GM12878 (cell line): ENCODE results near the gene SETMAR. TPM values are rescaled to one million over a fixed set of nuclear protein-coding genes. Genes with fewer than 3 reads are reported as not detected.

Experiments
- EGR1 ChIP-seq, 2 experiments: IDR thresholded peaks; 1 replicate in 1 of 2; 2 replicates in 1 of 2; pipeline ENCODE4 v1.6.1; 2011 to 2012; ENCODE audit warnings: low read depth in 2 of 2, low read length in 2 of 2, borderline replicate concordance in 1 of 2, mild to moderate bottlenecking in 1 of 2, moderate library complexity in 1 of 2
- EP300 ChIP-seq, 2 experiments: fragments of 150-350 bp in 1 of 2; IDR thresholded peaks; 2 replicates each; pipeline ENCODE4 v1.6.1; 2011 to 2012; ENCODE audit warnings: low read depth in 2 of 2, low read length in 2 of 2, borderline replicate concordance in 1 of 2, improper control_type of control experiment in 1 of 2, inconsistent platforms in 1 of 2; ENCODE audit not compliant: control insufficient read depth in 1 of 2
- HDAC2 ChIP-seq: fragments of 200-600 bp; sonication (generic); IDR thresholded peaks from 2 replicates; pipeline ENCODE4 v1.6.1; 2017
- KLF5 ChIP-seq: fragments of 450-650 bp; IDR thresholded peaks from 2 replicates; pipeline ENCODE4 v1.6.1; 2014; ENCODE audit warnings: mild to moderate bottlenecking; ENCODE audit not compliant: partially characterized antibody
- MYB ChIP-seq: fragments of 150-350 bp; IDR thresholded peaks from 2 replicates; pipeline ENCODE4 v1.6.1; 2014; ENCODE audit warnings: mild to moderate bottlenecking, low read depth, low read length, borderline replicate concordance
- NFYA ChIP-seq: IDR thresholded peaks from 2 replicates; pipeline ENCODE4 v1.6.1; 2011; ENCODE audit warnings: low read depth, mild to moderate bottlenecking, low read length, improper control_type of control experiment, borderline replicate concordance
- PAX8 ChIP-seq: fragments of 450-650 bp; IDR thresholded peaks from 2 replicates; pipeline ENCODE4 v1.6.1; 2017; ENCODE audit warnings: mild to moderate bottlenecking, moderate library complexity
- RCOR1 ChIP-seq: conservative IDR thresholded peaks from 2 replicates; pipeline ENCODE4 v1.6.1; 2012; ENCODE audit warnings: low read depth, low read length, improper control_type of control experiment
- RUNX3 ChIP-seq: IDR thresholded peaks from 2 replicates; pipeline ENCODE4 v1.6.1; 2012; ENCODE audit warnings: low read length, inconsistent platforms
- SIX5 ChIP-seq: IDR thresholded peaks from 2 replicates; pipeline ENCODE4 v1.6.1; 2011; ENCODE audit warnings: mild to moderate bottlenecking, low read depth, low read length, moderate library complexity; ENCODE audit not compliant: severe bottlenecking
- TAF1 ChIP-seq: IDR thresholded peaks from 2 replicates; pipeline ENCODE4 v1.6.1; 2011; ENCODE audit warnings: mild to moderate bottlenecking, low read depth, low read length, borderline replicate concordance
- YY1 ChIP-seq: IDR thresholded peaks from 2 replicates; pipeline ENCODE4 v1.6.1; 2011; ENCODE audit warnings: low read depth, mild to moderate bottlenecking, low read length
- polyA plus RNA-seq, 11 experiments: library from polyadenylated mRNA; depleted of rRNA in 4 of 11; unstranded in 6 of 11; stranded (reverse) in 5 of 11; fragments of >200 nt; fragmentation: Nextera tagmentation in 4 of 11; fragmentation: Illumina TruSeq in 1 of 11; extraction: Ambion mirVana in 4 of 11; extraction: Trizol in 1 of 11; gene quantifications; 1 replicate in 1 of 11; 2 replicates in 10 of 11; pipeline versions ENCODE4 v1.2.1 to v1.2.3, GENCODE V29; 2011 to 2016; ENCODE audit warnings: inconsistent platforms in 2 of 11, missing spikeins in 2 of 11, low read depth in 1 of 11
- total RNA-seq, 4 experiments: library from RNA; depleted of rRNA in 3 of 4; stranded (reverse); fragments of >200 nt in 3 of 4; fragmentation: Illumina TruSeq in 1 of 4; extraction: Trizol in 1 of 4; gene quantifications; 2 replicates each; pipeline versions ENCODE4 v1.2.1 to v1.2.3, GENCODE V29; 2013 to 2021
- TF ChIP-seq, protein P1 (sequence below): IDR thresholded peaks from 2 replicates; pipeline ENCODE4 v1.6.1; 2012; ENCODE audit warnings: low read depth, low read length, improper control_type of control experiment
- TF ChIP-seq, protein P2 (sequence below): IDR thresholded peaks from 2 replicates; pipeline ENCODE4 v1.6.1; 2011; ENCODE audit warnings: low read depth, mild to moderate bottlenecking, low read length, moderate library complexity, borderline replicate concordance; ENCODE audit errors: extremely low read depth
- TF ChIP-seq, protein P3 (sequence below): fragments of 450-650 bp; IDR thresholded peaks from 2 replicates; pipeline ENCODE4 v1.6.1; 2016; ENCODE audit warnings: mild to moderate bottlenecking, moderate library complexity, borderline replicate concordance
- TF ChIP-seq, protein P4 (sequence below): fragments of 450-650 bp; IDR thresholded peaks from 2 replicates; pipeline ENCODE4 v1.6.1; 2017; ENCODE audit warnings: borderline replicate concordance

Gene SETMAR
- total and polyA plus RNA-seq, 10 of the 15 experiments (the other 5 are each of a cell fraction or from before 2014, with no cell fraction given) = 7.1 to 25.1 (median 20.3) TPM

DNA sequence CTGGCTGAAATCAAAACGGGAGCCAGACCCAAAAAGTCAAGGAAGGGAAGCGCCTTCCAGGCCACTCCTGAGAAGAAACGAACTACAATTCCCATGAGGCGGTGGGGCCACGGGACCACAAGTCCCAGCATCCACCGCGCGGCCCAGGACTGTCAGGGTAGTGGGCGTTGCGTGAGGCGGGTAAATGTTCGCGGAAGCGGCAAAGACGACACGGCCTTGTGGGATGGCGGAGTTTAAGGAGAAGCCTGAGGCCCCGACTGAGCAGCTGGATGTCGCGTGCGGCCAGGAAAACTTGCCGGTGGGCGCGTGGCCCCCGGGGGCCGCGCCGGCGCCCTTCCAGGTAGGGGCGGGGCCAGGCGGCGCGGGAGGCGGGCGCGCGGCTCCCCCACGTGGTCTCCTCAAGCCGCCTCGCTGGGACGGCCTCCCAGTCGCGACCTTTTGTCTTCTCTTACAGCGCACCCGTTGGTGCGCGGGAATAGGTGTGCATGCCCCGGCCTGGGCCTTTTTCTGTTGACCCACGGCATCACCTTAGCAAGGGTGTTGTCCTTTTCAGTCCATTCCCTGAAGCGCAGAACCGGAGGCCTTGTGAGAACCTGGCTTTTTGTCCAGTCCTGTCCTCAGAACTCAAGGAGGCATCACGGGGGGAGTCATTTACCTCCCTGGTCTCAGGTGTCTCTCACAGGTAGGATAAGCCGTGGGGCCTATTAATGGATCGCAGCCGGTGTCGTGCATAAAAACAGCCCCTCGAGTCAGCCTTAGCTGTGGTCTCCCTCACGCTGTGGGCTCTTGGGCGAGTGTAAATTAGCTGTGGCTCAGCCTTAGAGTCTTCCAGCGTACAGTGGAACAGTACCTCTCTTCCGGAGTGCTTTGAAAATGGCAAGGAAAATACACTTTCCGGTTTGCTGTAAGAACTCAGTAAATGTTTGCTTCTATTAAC, at the start of gene SETMAR (continued):
- TF ChIP-seq, protein P1, sequence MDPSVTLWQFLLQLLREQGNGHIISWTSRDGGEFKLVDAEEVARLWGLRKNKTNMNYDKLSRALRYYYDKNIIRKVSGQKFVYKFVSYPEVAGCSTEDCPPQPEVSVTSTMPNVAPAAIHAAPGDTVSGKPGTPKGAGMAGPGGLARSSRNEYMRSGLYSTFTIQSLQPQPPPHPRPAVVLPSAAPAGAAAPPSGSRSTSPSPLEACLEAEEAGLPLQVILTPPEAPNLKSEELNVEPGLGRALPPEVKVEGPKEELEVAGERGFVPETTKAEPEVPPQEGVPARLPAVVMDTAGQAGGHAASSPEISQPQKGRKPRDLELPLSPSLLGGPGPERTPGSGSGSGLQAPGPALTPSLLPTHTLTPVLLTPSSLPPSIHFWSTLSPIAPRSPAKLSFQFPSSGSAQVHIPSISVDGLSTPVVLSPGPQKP = 0 out of 2 replicates have a peak, but pooled peaks have one; percentile 33
- TF ChIP-seq, protein P2, sequence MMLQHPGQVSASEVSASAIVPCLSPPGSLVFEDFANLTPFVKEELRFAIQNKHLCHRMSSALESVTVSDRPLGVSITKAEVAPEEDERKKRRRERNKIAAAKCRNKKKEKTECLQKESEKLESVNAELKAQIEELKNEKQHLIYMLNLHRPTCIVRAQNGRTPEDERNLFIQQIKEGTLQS = peak; percentile 66; the same call in 1 of the 2 replicates
- TF ChIP-seq PAX8 = no peak
- TF ChIP-seq, protein P3, sequence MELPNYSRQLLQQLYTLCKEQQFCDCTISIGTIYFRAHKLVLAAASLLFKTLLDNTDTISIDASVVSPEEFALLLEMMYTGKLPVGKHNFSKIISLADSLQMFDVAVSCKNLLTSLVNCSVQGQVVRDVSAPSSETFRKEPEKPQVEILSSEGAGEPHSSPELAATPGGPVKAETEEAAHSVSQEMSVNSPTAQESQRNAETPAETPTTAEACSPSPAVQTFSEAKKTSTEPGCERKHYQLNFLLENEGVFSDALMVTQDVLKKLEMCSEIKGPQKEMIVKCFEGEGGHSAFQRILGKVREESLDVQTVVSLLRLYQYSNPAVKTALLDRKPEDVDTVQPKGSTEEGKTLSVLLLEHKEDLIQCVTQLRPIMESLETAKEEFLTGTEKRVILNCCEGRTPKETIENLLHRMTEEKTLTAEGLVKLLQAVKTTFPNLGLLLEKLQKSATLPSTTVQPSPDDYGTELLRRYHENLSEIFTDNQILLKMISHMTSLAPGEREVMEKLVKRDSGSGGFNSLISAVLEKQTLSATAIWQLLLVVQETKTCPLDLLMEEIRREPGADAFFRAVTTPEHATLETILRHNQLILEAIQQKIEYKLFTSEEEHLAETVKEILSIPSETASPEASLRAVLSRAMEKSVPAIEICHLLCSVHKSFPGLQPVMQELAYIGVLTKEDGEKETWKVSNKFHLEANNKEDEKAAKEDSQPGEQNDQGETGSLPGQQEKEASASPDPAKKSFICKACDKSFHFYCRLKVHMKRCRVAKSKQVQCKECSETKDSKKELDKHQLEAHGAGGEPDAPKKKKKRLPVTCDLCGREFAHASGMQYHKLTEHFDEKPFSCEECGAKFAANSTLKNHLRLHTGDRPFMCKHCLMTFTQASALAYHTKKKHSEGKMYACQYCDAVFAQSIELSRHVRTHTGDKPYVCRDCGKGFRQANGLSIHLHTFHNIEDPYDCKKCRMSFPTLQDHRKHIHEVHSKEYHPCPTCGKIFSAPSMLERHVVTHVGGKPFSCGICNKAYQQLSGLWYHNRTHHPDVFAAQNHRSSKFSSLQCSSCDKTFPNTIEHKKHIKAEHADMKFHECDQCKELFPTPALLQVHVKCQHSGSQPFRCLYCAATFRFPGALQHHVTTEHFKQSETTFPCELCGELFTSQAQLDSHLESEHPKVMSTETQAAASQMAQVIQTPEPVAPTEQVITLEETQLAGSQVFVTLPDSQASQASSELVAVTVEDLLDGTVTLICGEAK = peak; percentile 17; the same call in 1 of the 2 replicates
- TF ChIP-seq MYB = 0 out of 2 replicates have a peak, but pooled peaks have one; percentile 12
- no peak for TF ChIP-seq HDAC2
- peak in 1 of 2 experiments; percentile 61; a peak in 1 of 3 replicates for TF ChIP-seq EGR1 (IDR thresholded peaks at IDR 0.05; ENCODE audit: borderline replicate concordance in 1 of 2, low read depth in 2 of 2, low read length in 2 of 2)
- peak; percentile 70; the same call in 1 of the 2 replicates for TF ChIP-seq TAF1
- TF ChIP-seq NFYA = no peak
- peak; percentile 79 for TF ChIP-seq RUNX3
- peak; percentile 75 for TF ChIP-seq YY1
- peak; percentile 95 for TF ChIP-seq SIX5
- TF ChIP-seq RCOR1 = no peak
- TF ChIP-seq, protein P4, sequence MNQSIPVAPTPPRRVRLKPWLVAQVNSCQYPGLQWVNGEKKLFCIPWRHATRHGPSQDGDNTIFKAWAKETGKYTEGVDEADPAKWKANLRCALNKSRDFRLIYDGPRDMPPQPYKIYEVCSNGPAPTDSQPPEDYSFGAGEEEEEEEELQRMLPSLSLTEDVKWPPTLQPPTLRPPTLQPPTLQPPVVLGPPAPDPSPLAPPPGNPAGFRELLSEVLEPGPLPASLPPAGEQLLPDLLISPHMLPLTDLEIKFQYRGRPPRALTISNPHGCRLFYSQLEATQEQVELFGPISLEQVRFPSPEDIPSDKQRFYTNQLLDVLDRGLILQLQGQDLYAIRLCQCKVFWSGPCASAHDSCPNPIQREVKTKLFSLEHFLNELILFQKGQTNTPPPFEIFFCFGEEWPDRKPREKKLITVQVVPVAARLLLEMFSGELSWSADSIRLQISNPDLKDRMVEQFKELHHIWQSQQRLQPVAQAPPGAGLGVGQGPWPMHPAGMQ = no peak
- no peak for TF ChIP-seq EP300 (IDR thresholded peaks at IDR 0.05; ENCODE audit: borderline replicate concordance in 1 of 2, control insufficient read depth in 1 of 2, low read depth in 2 of 2, low read length in 2 of 2)
- peak; percentile 95 for TF ChIP-seq KLF5
